ENCODE measurements around the gene RPS21.

The RPS21 gene

GRCh38 chr20:62422636-62423325, 35.9 kb downstream of the RPS21 start:
- TF ChIP-seq, protein P1, sequence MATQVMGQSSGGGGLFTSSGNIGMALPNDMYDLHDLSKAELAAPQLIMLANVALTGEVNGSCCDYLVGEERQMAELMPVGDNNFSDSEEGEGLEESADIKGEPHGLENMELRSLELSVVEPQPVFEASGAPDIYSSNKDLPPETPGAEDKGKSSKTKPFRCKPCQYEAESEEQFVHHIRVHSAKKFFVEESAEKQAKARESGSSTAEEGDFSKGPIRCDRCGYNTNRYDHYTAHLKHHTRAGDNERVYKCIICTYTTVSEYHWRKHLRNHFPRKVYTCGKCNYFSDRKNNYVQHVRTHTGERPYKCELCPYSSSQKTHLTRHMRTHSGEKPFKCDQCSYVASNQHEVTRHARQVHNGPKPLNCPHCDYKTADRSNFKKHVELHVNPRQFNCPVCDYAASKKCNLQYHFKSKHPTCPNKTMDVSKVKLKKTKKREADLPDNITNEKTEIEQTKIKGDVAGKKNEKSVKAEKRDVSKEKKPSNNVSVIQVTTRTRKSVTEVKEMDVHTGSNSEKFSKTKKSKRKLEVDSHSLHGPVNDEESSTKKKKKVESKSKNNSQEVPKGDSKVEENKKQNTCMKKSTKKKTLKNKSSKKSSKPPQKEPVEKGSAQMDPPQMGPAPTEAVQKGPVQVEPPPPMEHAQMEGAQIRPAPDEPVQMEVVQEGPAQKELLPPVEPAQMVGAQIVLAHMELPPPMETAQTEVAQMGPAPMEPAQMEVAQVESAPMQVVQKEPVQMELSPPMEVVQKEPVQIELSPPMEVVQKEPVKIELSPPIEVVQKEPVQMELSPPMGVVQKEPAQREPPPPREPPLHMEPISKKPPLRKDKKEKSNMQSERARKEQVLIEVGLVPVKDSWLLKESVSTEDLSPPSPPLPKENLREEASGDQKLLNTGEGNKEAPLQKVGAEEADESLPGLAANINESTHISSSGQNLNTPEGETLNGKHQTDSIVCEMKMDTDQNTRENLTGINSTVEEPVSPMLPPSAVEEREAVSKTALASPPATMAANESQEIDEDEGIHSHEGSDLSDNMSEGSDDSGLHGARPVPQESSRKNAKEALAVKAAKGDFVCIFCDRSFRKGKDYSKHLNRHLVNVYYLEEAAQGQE (IDR thresholded peaks at IDR 0.05; ENCODE audit: insufficient read depth in 1 of 2, low read depth in 2 of 2, low read length in 2 of 2) = no peak
- TF ChIP-seq SIN3A (IDR thresholded peaks at IDR 0.05; ENCODE audit: borderline replicate concordance, insufficient read depth, low read length) (no peak), POLR2AphosphoS5 (IDR thresholded peaks at IDR 0.05; ENCODE audit: low read depth, low read length) (no peak)

DNA sequence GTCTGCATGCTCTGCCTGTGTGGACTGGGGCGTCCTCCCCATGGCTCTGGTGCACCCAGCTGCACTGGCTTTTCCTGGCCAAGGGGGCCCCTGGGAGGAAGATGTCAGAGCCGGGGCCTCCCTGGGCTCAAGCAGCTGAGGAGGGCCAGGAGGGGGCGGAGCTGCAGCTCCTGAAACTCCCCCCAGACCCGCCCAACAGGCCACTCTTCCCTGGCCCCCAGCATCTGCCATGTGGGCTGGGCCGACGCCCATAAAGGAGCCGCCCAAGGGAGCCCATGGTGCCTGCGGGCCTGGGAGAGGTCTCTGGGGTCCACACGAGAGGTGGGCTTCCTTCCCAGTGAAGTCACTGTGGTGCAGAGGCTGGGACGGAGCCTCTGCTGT, 36.4 kb downstream of the RPS21 start:
- TF ChIP-seq POLR2AphosphoS5 (IDR thresholded peaks at IDR 0.05; ENCODE audit: low read depth, low read length) (no peak), FOXP2 (optimal IDR thresholded peaks at IDR 0.05; ENCODE audit: borderline replicate concordance, extremely low read depth, extremely low read length, insufficient read depth) (no peak), TAF1 (IDR thresholded peaks at IDR 0.05; ENCODE audit: borderline replicate concordance, insufficient read depth, low read length) (no peak)
- TF ChIP-seq, protein P1 (IDR thresholded peaks at IDR 0.05; ENCODE audit: insufficient read depth in 1 of 2, low read depth in 2 of 2, low read length in 2 of 2) = no peak

- TF ChIP-seq SIN3A (IDR thresholded peaks at IDR 0.05; ENCODE audit: borderline replicate concordance, insufficient read depth, low read length) (no peak), POLR2AphosphoS5 (IDR thresholded peaks at IDR 0.05; ENCODE audit: low read depth, low read length) (no peak), TAF1 (IDR thresholded peaks at IDR 0.05; ENCODE audit: borderline replicate concordance, insufficient read depth, low read length) (no peak), FOXP2 (optimal IDR thresholded peaks at IDR 0.05; ENCODE audit: borderline replicate concordance, extremely low read depth, extremely low read length, insufficient read depth) (no peak)
- TF ChIP-seq, protein P1 (IDR thresholded peaks at IDR 0.05; ENCODE audit: insufficient read depth in 1 of 2, low read depth in 2 of 2, low read length in 2 of 2) = no peak
Observed at GRCh38 chr20:62424249-62425107, 37.6 kb downstream of the RPS21 start.

DNA sequence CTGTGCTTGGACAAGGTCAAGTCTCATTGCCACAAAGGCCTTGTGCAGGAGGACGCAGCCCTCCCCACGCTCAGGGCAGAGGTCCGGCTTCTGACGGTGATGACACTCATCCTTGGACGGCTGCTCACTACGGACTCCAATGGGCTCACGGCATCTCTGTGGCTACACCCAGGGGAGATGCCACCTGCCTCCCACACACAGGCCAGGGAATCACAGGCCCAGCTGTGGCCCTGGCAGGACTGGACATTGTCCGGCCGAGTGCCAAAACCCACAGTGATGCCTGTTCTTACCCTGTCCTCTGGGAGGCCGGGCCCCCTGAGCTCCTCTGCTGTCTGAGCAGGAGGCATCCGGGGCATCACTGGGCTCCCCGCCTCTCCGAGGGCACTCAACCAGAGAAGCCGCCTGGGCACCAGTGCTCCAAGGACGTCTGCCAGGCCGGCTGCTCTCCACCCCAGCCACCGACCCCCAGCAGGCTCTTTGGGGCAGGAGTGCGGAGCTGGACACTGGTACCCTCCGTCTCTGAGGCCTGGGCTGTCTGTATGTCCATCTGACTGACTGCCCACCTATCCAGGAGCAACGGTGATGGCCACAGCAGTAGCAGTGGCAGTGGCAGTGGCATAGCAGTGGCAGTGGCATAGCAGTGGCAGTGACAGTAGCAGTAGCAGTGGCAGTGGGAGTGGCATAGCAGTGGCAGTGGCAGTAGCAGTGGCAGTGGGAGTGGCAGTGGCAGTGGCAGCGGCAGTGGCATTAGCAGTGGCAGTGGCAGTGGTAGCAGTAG, 38.6 kb downstream of the RPS21 start:
- TF ChIP-seq, protein P1 (IDR thresholded peaks at IDR 0.05; ENCODE audit: insufficient read depth in 1 of 2, low read depth in 2 of 2, low read length in 2 of 2) = no peak
- no peak for TF ChIP-seq FOXP2 (optimal IDR thresholded peaks at IDR 0.05; ENCODE audit: borderline replicate concordance, extremely low read depth, extremely low read length, insufficient read depth)
- TF ChIP-seq POLR2AphosphoS5 (IDR thresholded peaks at IDR 0.05; ENCODE audit: low read depth, low read length) = no peak
- no peak for TF ChIP-seq TAF1 (IDR thresholded peaks at IDR 0.05; ENCODE audit: borderline replicate concordance, insufficient read depth, low read length)
- TF ChIP-seq SIN3A (IDR thresholded peaks at IDR 0.05; ENCODE audit: borderline replicate concordance, insufficient read depth, low read length) = no peak

All from PFSK-1 (cell line).